Right lobe of liver (tissue), 4 donors: Measurements from ENCODE around the gene SIK2.

ENCODE experiments used
- POLR2A ChIP-seq: fragments of 450-650 bp; IDR thresholded peaks from one replicate; pipeline ENCODE4 v1.6.1; 2017; ENCODE audit warnings: antibody characterized with exemption, mild to moderate bottlenecking
- TF ChIP-seq, protein P1 (sequence below), 4 donors: fragments of 200-600 bp in 3 of 4; fragments of 450-650 bp in 1 of 4; IDR thresholded peaks; one replicate each; pipeline versions ENCODE4 v1.5.1 to v1.8.0; 2016 to 2022; ENCODE audit warnings: antibody characterized with exemption in 4 of 4, mild to moderate bottlenecking in 2 of 4
- donor health status: DM: no; HTN: no; CAD: no.
- donor health status: DM: no; HTN: no; CAD: no.
- donor health status: DM: no; HTN: yes; CAD: no.

DNA sequence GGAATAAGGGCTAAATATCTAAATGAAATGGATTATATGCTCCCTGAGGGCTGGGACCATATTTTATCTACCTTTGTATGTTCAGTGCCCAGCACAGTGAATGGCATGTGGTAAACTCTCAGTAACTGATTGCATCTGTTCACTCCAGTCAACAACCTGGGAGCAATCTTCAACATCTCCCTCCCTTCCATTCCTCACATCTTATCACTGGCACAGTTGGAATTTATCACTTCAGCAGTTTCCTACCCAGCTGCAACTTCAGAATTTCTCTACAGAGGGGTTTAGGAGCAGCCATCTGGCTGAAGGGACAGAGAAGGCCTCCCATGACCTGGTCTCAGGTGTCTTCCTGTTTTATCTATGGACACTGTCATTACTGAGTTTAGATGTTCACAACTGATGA, 9.8 kb upstream of the SIK2 start:
- TF ChIP-seq, protein P1, sequence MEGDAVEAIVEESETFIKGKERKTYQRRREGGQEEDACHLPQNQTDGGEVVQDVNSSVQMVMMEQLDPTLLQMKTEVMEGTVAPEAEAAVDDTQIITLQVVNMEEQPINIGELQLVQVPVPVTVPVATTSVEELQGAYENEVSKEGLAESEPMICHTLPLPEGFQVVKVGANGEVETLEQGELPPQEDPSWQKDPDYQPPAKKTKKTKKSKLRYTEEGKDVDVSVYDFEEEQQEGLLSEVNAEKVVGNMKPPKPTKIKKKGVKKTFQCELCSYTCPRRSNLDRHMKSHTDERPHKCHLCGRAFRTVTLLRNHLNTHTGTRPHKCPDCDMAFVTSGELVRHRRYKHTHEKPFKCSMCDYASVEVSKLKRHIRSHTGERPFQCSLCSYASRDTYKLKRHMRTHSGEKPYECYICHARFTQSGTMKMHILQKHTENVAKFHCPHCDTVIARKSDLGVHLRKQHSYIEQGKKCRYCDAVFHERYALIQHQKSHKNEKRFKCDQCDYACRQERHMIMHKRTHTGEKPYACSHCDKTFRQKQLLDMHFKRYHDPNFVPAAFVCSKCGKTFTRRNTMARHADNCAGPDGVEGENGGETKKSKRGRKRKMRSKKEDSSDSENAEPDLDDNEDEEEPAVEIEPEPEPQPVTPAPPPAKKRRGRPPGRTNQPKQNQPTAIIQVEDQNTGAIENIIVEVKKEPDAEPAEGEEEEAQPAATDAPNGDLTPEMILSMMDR (IDR thresholded peaks at IDR 0.05): no peak
- TF ChIP-seq POLR2A: no peak
